SK-N-SH (cell line): ENCODE data around the gene TTLL1. TPM values are rescaled to one million over a fixed set of nuclear protein-coding genes. Genes with fewer than 3 reads are reported as not detected.

Experiments
- CTCF ChIA-PET: fragments of 300-600, 350-600 bp; formaldehyde crosslinking; extraction: SDS; loops from one replicate; lab custom pipeline; 2021; lab: Yijun Ruan, JAX
- POLR2A ChIA-PET: fragments of 350-600 bp; sonication (Branson Sonifier 250); formaldehyde crosslinking; extraction: SDS; loops from one replicate; lab custom pipeline; 2020; ENCODE audit warnings: antibody characterized with exemption, inconsistent platforms; lab: Yijun Ruan, JAX
- DNase-seq: peaks from one replicate; pipeline ENCODE4 v3.0.0; 2012
- H2AFZ ChIP-seq: fragments of 200-600 bp; sonication (generic); 2 replicates; pipeline ENCODE4 v1.8.1; 2016; ENCODE audit warnings: antibody characterized with exemption, mild to moderate bottlenecking, low read depth
- H3F3A ChIP-seq: fragments of 200-600 bp; sonication (generic); replicated peaks from 2 replicates; pipeline ENCODE3; 2016; ENCODE audit warnings: antibody characterized with exemption, mild to moderate bottlenecking; ENCODE audit not compliant: insufficient read depth
- H3K27ac ChIP-seq, 2 experiments: fragments of 200-500 bp in 1 of 2; fragments of 200-600 bp in 1 of 2; sonication (Bioruptor generic) in 1 of 2; sonication (generic), shearing (Covaris generic) in 1 of 2; 2 replicates each; pipeline versions ENCODE4 v1.5.1 to v1.6.1; 2014 to 2016; ENCODE audit warnings: low read depth in 2 of 2, inconsistent platforms in 1 of 2, low read length in 1 of 2, mild to moderate bottlenecking in 1 of 2, mixed read lengths in 1 of 2
- H3K27me3 ChIP-seq: fragments of 200-600 bp; sonication (generic), shearing (Covaris generic); 2 replicates; pipeline ENCODE4 v1.6.1; 2016; ENCODE audit warnings: mixed run types; ENCODE audit not compliant: insufficient read depth
- H3K36me3 ChIP-seq, 2 experiments: fragments of 200-500 bp in 1 of 2; fragments of 200-600 bp in 1 of 2; sonication (Bioruptor generic) in 1 of 2; sonication (generic) in 1 of 2; replicated peaks in 1 of 2; 2 replicates each; pipeline versions ENCODE3 to v1.5.1; 2014 to 2016; ENCODE audit warnings: low read length in 1 of 2, mild to moderate bottlenecking in 1 of 2; ENCODE audit not compliant: insufficient read depth in 2 of 2, control insufficient read depth in 1 of 2
- H3K4me1 ChIP-seq, 2 experiments: fragments of 200-500 bp in 1 of 2; fragments of 200-600 bp in 1 of 2; sonication (Bioruptor generic) in 1 of 2; sonication (generic), shearing (Covaris generic) in 1 of 2; 2 replicates each; pipeline versions ENCODE4 v1.5.1 to v1.6.1; 2014 to 2016; ENCODE audit warnings: low read depth in 1 of 2, low read length in 1 of 2, mixed run types in 1 of 2; ENCODE audit not compliant: insufficient read depth in 2 of 2, control insufficient read depth in 1 of 2
- H3K4me2 ChIP-seq: fragments of 200-600 bp; sonication (generic), shearing (Covaris generic); 2 replicates; pipeline ENCODE4 v1.6.1; 2017; ENCODE audit warnings: mixed run types
- H3K4me3 ChIP-seq, 2 experiments: fragments of 200-500 bp in 1 of 2; fragments of 200-600 bp in 1 of 2; sonication (Bioruptor generic) in 1 of 2; sonication (generic), shearing (Covaris generic) in 1 of 2; 2 replicates each; pipeline versions ENCODE4 v1.5.1 to v1.8.1; 2014 to 2016; ENCODE audit warnings: low read depth in 2 of 2, inconsistent platforms in 1 of 2, low read length in 1 of 2, mild to moderate bottlenecking in 1 of 2, mixed read lengths in 1 of 2, moderate library complexity in 1 of 2
- H3K79me2 ChIP-seq: fragments of 200-600 bp; sonication (generic); 2 replicates; pipeline ENCODE4 v1.8.1; 2017; ENCODE audit warnings: mild to moderate bottlenecking; ENCODE audit not compliant: insufficient read depth
- H3K9ac ChIP-seq: fragments of 200-600 bp; sonication (generic); 2 replicates; pipeline ENCODE4 v1.6.1; 2017; ENCODE audit warnings: mixed run types
- H3K9me2 ChIP-seq: fragments of 200-600 bp; sonication (generic); 2 replicates; pipeline ENCODE4 v1.6.1; 2017; ENCODE audit warnings: mixed run types
- H3K9me3 ChIP-seq: fragments of 200-600 bp; sonication (generic); 2 replicates; pipeline ENCODE4 v1.6.1; 2017; ENCODE audit warnings: mixed run types, mild to moderate bottlenecking, moderate library complexity
- H4K20me1 ChIP-seq: fragments of 200-600 bp; sonication (generic); 2 replicates; pipeline ENCODE4 v1.6.1; 2017; ENCODE audit warnings: mild to moderate bottlenecking, mixed run types; ENCODE audit not compliant: insufficient read depth
- ELF1 ChIP-seq: IDR thresholded peaks from 2 replicates; pipeline ENCODE4 v1.4.0; 2012
- FOSL2 ChIP-seq: IDR thresholded peaks from 2 replicates; pipeline ENCODE4 v1.4.0; 2012; ENCODE audit warnings: low read depth, mild to moderate bottlenecking, moderate library complexity, borderline replicate concordance
- FOXJ3 ChIP-seq: sonication (generic); formaldehyde crosslinking; IDR thresholded peaks from 2 replicates; pipeline ENCODE4 v1.5.1; 2020; ENCODE audit warnings: mild to moderate bottlenecking, missing genetic modification reagents
- GABPA ChIP-seq: IDR thresholded peaks from 2 replicates; pipeline ENCODE4 v1.4.0; 2012; ENCODE audit warnings: low read depth, mild to moderate bottlenecking
- MXI1 ChIP-seq: IDR thresholded peaks from 2 replicates; pipeline ENCODE4 v1.6.1; 2012; ENCODE audit warnings: mild to moderate bottlenecking, low read depth, low read length, improper control_type of control experiment
- NFIC ChIP-seq: IDR thresholded peaks from 2 replicates; pipeline ENCODE4 v1.4.0; 2012; ENCODE audit warnings: borderline replicate concordance
- POLR2AphosphoS5 ChIP-seq: IDR thresholded peaks from 2 replicates; pipeline ENCODE4 v1.6.1; 2012; ENCODE audit warnings: low read depth, low read length
- RCOR1 ChIP-seq: fragments of 150-350 bp; IDR thresholded peaks from 2 replicates; pipeline ENCODE4 v1.6.1; 2017; ENCODE audit warnings: antibody characterized with exemption, low read length
- RFX5 ChIP-seq: IDR thresholded peaks from 2 replicates; pipeline ENCODE4 v1.6.1; 2012; ENCODE audit warnings: mild to moderate bottlenecking, improper control_type of control experiment, low read length
- TCF12 ChIP-seq: IDR thresholded peaks from 2 replicates; pipeline ENCODE4 v1.4.0; 2012
- TEAD4 ChIP-seq: IDR thresholded peaks from 2 replicates; pipeline ENCODE4 v1.4.0; 2012; ENCODE audit warnings: mild to moderate bottlenecking, borderline replicate concordance; ENCODE audit not compliant: insufficient read depth
- YY1 ChIP-seq: IDR thresholded peaks from 2 replicates; pipeline ENCODE4 v1.4.0; 2012; ENCODE audit warnings: low read depth, mild to moderate bottlenecking
- WGBS: methylation state at CpG from one replicate; pipeline ENCODE4 v1.1.6; 2017; ENCODE audit warnings: low lambda C conversion rate; 5-methylcytosine and 5-hydroxymethylcytosine counted together
- polyA plus RNA-seq, 3 experiments: library from polyadenylated mRNA; depleted of rRNA; stranded (reverse); fragments of >200 nt; gene quantifications; 2 replicates each; pipeline ENCODE4 v1.2.3, GENCODE V29; 2012
- TF ChIP-seq, protein P1 (sequence below): IDR thresholded peaks from 2 replicates; pipeline ENCODE4 v1.4.0; 2012; ENCODE audit warnings: low read depth
- TF ChIP-seq, protein P2 (sequence below): IDR thresholded peaks from 2 replicates; pipeline ENCODE4 v1.4.0; 2012; ENCODE audit warnings: low read depth, borderline replicate concordance
- TF ChIP-seq, protein P3 (sequence below): fragments of 150-350 bp; IDR thresholded peaks from 2 replicates; pipeline ENCODE4 v1.6.1; 2016; ENCODE audit warnings: mild to moderate bottlenecking, low read depth, low read length
- TF ChIP-seq, protein P4 (sequence below): IDR thresholded peaks from 2 replicates; pipeline ENCODE4 v1.4.0; 2012; ENCODE audit warnings: low read depth, borderline replicate concordance

TTLL1 gene
- polyA plus RNA-seq, 1 of the 3 experiments (the other 2 are of a cell fraction): 14.0 TPM

DNA sequence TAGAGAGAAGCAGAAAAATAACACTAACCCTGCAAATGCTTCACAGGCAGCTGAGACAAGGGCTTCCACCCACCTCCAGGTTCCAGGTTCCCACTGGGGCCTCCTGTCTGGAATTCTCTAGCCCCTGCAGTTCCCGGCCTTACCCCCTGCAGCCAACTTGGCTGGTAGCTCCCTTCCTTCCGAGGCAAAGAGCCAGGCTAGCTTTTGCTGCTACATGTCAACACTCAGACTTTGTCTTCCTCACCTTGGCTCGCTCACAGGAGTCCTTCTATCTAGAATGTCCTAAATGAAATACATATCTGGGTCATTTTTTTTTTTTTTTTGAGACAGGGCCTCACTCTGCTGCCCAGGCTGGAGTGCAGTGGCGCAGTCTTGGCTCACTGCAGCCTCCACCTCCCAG is 9.9 kb upstream of the TTLL1 start:
- Histone ChIP-seq H2AFZ (no peak overlapping the region), H3K27ac (no peak overlapping the region), H3K79me2 (no peaks in the 10 kb centered on the region), H4K20me1 (no peaks in the 10 kb centered on the region), H3K9ac (no peak overlapping the region), H3K9me2 (no peaks in the 10 kb centered on the region), H3K4me1 (peaks cover 0 to 11% of the 10 kb centered on the region in 2 experiments; a peak in 1 of 4 replicates), H3K27me3 (no peaks in the 10 kb centered on the region), H3F3A (no peaks in the 10 kb centered on the region), H3K4me3 (no peak overlapping the region)
- CTCF ChIA-PET: interaction anchor here (0.9 kb wide), 1 partner anchor 9 kb away, joined by 3 read pairs; no protein-coding TSS in a partner anchor
- no peak for DNase-seq
- TF ChIP-seq RFX5: no peak
- TF ChIP-seq, protein P1, sequence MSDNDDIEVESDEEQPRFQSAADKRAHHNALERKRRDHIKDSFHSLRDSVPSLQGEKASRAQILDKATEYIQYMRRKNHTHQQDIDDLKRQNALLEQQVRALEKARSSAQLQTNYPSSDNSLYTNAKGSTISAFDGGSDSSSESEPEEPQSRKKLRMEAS: no peak
- TF ChIP-seq, protein P2, sequence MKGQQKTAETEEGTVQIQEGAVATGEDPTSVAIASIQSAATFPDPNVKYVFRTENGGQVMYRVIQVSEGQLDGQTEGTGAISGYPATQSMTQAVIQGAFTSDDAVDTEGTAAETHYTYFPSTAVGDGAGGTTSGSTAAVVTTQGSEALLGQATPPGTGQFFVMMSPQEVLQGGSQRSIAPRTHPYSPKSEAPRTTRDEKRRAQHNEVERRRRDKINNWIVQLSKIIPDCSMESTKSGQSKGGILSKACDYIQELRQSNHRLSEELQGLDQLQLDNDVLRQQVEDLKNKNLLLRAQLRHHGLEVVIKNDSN: no peak
- TF ChIP-seq, protein P3, sequence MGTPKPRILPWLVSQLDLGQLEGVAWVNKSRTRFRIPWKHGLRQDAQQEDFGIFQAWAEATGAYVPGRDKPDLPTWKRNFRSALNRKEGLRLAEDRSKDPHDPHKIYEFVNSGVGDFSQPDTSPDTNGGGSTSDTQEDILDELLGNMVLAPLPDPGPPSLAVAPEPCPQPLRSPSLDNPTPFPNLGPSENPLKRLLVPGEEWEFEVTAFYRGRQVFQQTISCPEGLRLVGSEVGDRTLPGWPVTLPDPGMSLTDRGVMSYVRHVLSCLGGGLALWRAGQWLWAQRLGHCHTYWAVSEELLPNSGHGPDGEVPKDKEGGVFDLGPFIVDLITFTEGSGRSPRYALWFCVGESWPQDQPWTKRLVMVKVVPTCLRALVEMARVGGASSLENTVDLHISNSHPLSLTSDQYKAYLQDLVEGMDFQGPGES: no peak
- TF ChIP-seq TEAD4: no peak
- no peak for TF ChIP-seq NFIC
- no peak for TF ChIP-seq GABPA
- no peak for TF ChIP-seq ELF1
- TF ChIP-seq POLR2AphosphoS5: no peak
- no peak for TF ChIP-seq RCOR1
- no peak for TF ChIP-seq YY1
- TF ChIP-seq, protein P4, sequence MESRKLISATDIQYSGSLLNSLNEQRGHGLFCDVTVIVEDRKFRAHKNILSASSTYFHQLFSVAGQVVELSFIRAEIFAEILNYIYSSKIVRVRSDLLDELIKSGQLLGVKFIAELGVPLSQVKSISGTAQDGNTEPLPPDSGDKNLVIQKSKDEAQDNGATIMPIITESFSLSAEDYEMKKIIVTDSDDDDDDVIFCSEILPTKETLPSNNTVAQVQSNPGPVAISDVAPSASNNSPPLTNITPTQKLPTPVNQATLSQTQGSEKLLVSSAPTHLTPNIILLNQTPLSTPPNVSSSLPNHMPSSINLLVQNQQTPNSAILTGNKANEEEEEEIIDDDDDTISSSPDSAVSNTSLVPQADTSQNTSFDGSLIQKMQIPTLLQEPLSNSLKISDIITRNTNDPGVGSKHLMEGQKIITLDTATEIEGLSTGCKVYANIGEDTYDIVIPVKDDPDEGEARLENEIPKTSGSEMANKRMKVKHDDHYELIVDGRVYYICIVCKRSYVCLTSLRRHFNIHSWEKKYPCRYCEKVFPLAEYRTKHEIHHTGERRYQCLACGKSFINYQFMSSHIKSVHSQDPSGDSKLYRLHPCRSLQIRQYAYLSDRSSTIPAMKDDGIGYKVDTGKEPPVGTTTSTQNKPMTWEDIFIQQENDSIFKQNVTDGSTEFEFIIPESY: no peak
- no peak for TF ChIP-seq MXI1
- no peak for TF ChIP-seq FOXJ3 (CRISPR knock-in tag)
- TF ChIP-seq, all 33 proteins: peak for 0
- no peak overlapping the region for H3K4me2 ChIP-seq
- no peaks in the 10 kb centered on the region for H3K36me3 ChIP-seq
- 90% methylated on average over 3 of the region's 4 CpGs for WGBS
- no peaks in the 10 kb centered on the region for H3K9me3 ChIP-seq
- POLR2A ChIA-PET: no interaction called here

DNA sequence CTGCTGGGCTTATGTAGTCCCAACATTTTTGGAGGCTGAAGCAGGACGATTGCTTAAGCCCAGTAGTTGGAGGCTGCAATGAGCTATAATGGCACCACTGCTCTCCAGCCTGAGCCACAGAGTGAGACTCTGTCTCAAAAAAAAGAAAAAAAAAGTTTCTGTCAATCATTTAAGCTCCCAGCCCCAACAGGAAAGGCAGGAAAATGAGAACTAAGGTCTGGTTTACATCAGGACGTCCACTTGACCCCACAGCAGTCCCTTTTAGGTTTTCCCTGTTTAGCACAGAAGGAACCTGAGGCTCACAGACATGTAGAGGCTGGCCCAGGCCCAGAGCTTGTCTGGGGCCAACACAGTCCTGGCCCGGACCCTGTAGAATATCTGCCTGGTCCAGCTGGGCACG is 9.2 kb upstream of the TTLL1 start:
- Histone ChIP-seq H3K9me3 (no peaks in the 10 kb centered on the region), H3K36me3 (no peaks in the 10 kb centered on the region), H3K4me2 (no peak overlapping the region), H3K27me3 (no peaks in the 10 kb centered on the region), H4K20me1 (no peaks in the 10 kb centered on the region), H3K27ac (no peak overlapping the region), H3K4me1 (peaks cover 0 to 12% of the 10 kb centered on the region in 2 experiments; a peak in 1 of 4 replicates), H3K4me3 (no peak overlapping the region), H3K9me2 (no peaks in the 10 kb centered on the region), H3F3A (no peaks in the 10 kb centered on the region), H3K9ac (no peak overlapping the region), H2AFZ (no peak overlapping the region), H3K79me2 (no peaks in the 10 kb centered on the region)
- ChIA-PET POLR2A (no interaction called here), CTCF (no interaction called here)
- WGBS: 51% methylated on average over 3 of the region's 4 CpGs
- no peak for TF ChIP-seq POLR2AphosphoS5
- no peak for TF ChIP-seq NFIC
- no peak for TF ChIP-seq MXI1
- TF ChIP-seq, protein P1: no peak
- TF ChIP-seq TCF12: no peak
- no peak for TF ChIP-seq FOSL2
- DNase-seq: no peak
